GM21390 (cell line): ENCODE results near the gene REEP6.
"Not testable (repeated sequence)": the region's sequence is repeated elsewhere in the genome, so short reads cannot be mapped to it uniquely, and the experiment has no call there.

Experiments
- ATAC-seq: cut with Tn5 transposase; IDR thresholded peaks from one replicate; pipeline ENCODE4 v1.9.1; 2021; ENCODE audit not compliant: unreplicated experiment

REEP6 gene

GRCh38 chr19:1488282-1488601 lies 2.7 kb upstream of the REEP6 start:
- ATAC-seq, result no peak

- no peak for ATAC-seq
Observed at GRCh38 chr19:1489463-1490310, 1.3 kb upstream of the REEP6 start.

- peak; percentile 83 for ATAC-seq
Observed at GRCh38 chr19:1490311-1491113, 469 bp upstream of the REEP6 start, which contains the start of gene PCSK4. TSS of gene PCSK4 (minus strand) at chr19:1490350. CDS start at chr19:1490346, 4 bp downstream.

- no peak for ATAC-seq
Observed at GRCh38 chr19:1491849-1492170, 829 bp downstream of the REEP6 start.

GRCh38 chr19:1492474-1493006 lies 1.6 kb downstream of the REEP6 start:
- no peak for ATAC-seq

GRCh38 chr19:1494115-1494815 lies 3.3 kb downstream of the REEP6 start:
- no peak for ATAC-seq

GRCh38 chr19:1495051-1495798 lies 4.2 kb downstream of the REEP6 start:
- no peak for ATAC-seq

GRCh38 chr19:1495799-1496713 lies 5.1 kb downstream of the REEP6 start:
- ATAC-seq, result no peak

- ATAC-seq, result no peak
Observed at GRCh38 chr19:1496714-1497577, 6.0 kb downstream of the REEP6 start.

- ATAC-seq, result no peak
Observed at GRCh38 chr19:1497578-1498235, 6.7 kb downstream of the REEP6 start.

GRCh38 chr19:1499231-1499630 lies 8.2 kb downstream of the REEP6 start:
- not testable (repeated sequence) for ATAC-seq

GRCh38 chr19:1501200-1501595 lies 10.2 kb downstream of the REEP6 start:
- no peak for ATAC-seq

- ATAC-seq, result no peak
Observed at GRCh38 chr19:1502433-1503088, 11.6 kb downstream of the REEP6 start.

GRCh38 chr19:1503089-1503924 lies 12.3 kb downstream of the REEP6 start:
- no peak for ATAC-seq

GRCh38 chr19:1503925-1504773 lies 13.2 kb downstream of the REEP6 start:
- no peak for ATAC-seq

- no peak for ATAC-seq
Observed at GRCh38 chr19:1505012-1505411, 14.0 kb downstream of the REEP6 start.
